ENCODE data around the gene PEX11G.

The PEX11G gene

GRCh38 chr19:7489609-7490044 lies 792 bp upstream of the PEX11G start:
- H3K4me3 ChIP-seq (ENCODE audit: low read length): no peak overlapping the region
- no peak for DNase-seq (ENCODE audit: low read depth)
- no peak for TF ChIP-seq CTCF (conservative IDR thresholded peaks at IDR 0.05; ENCODE audit: low read depth, low read length)

- no peak for TF ChIP-seq CTCF (conservative IDR thresholded peaks at IDR 0.05; ENCODE audit: low read depth, low read length)
- no peak overlapping the region for H3K4me3 ChIP-seq (ENCODE audit: low read length)
- no peak for DNase-seq (ENCODE audit: low read depth)
Measured at GRCh38 chr19:7486923-7487322, 1.9 kb downstream of the PEX11G start.

GRCh38 chr19:7483720-7484201 lies 5.1 kb downstream of the PEX11G start:
- no peak for TF ChIP-seq CTCF (conservative IDR thresholded peaks at IDR 0.05; ENCODE audit: low read depth, low read length)
- DNase-seq (ENCODE audit: low read depth): no peak
- H3K4me3 ChIP-seq (ENCODE audit: low read length): no peak overlapping the region

GRCh38 chr19:7482584-7483439 lies 6.0 kb downstream of the PEX11G start:
- no peak for DNase-seq (ENCODE audit: low read depth)
- TF ChIP-seq CTCF (conservative IDR thresholded peaks at IDR 0.05; ENCODE audit: low read depth, low read length): no peak
- no peak overlapping the region for H3K4me3 ChIP-seq (ENCODE audit: low read length)

- DNase-seq (ENCODE audit: low read depth): no peak
- H3K4me3 ChIP-seq (ENCODE audit: low read length): no peak overlapping the region
- no peak for TF ChIP-seq CTCF (conservative IDR thresholded peaks at IDR 0.05; ENCODE audit: low read depth, low read length)
Measured at GRCh38 chr19:7480970-7481255, 7.9 kb downstream of the PEX11G start.

- TF ChIP-seq CTCF (conservative IDR thresholded peaks at IDR 0.05; ENCODE audit: low read depth, low read length): no peak
- H3K4me3 ChIP-seq (ENCODE audit: low read length): no peak overlapping the region
- DNase-seq (ENCODE audit: low read depth): no peak
Measured at GRCh38 chr19:7480222-7480969, 8.4 kb downstream of the PEX11G start.

Measured in retinal pigment epithelial cell (primary cell).